Endothelial cell of umbilical vein (primary cell): ENCODE measurements around the gene ACTG1. TPM values are rescaled to one million over a fixed set of nuclear protein-coding genes. Genes with fewer than 3 reads are reported as not detected.

Experiments used
- BruUV-seq: library from RNA; stranded (reverse); fragments of 400-500 nt; replicated peaks from 2 replicates; lab custom pipeline; 2021; lab: Mats Ljungman, UMichigan
- CTCF ChIA-PET: fragments of 300-600, 350-600 bp; sonication (Branson Sonifier 250); formaldehyde crosslinking; loops from one replicate; lab custom pipeline; 2021; ENCODE audit warnings: antibody characterized with exemption, inconsistent platforms; lab: Charles Lee
- POLR2A ChIA-PET: fragments of 300-600, 350-600 bp; sonication (Branson Sonifier 250); formaldehyde crosslinking; loops from one replicate; lab custom pipeline; 2021; ENCODE audit warnings: antibody characterized with exemption, inconsistent platforms; lab: Charles Lee
- DNase-seq: peaks from one replicate; pipeline ENCODE4 v3.0.0-alpha.2; 2011; ENCODE audit warnings: low read depth, low spot score
- FAIRE-seq: peaks from 2 replicates; lab custom pipeline; 2011; peaks lifted over from hg19 to GRCh38; lab: Jason Lieb, UNC
- H2AFZ ChIP-seq: 2 replicates; pipeline ENCODE4 v1.6.0; 2012; ENCODE audit warnings: low read depth, low read length, control low read depth, inconsistent platforms
- H3K27ac ChIP-seq: 2 replicates; pipeline ENCODE4 v1.5.1; 2011; ENCODE audit warnings: low read depth, mild to moderate bottlenecking, control low read depth, low read length, moderate library complexity; ENCODE audit not compliant: insufficient read depth
- H3K27me3 ChIP-seq, 2 experiments: 2 replicates each; pipeline versions ENCODE4 v1.6.0 to v1.6.1; 2011; ENCODE audit warnings: low read length in 2 of 2, mixed read lengths in 1 of 2; ENCODE audit not compliant: control insufficient read depth in 2 of 2, insufficient read depth in 2 of 2
- H3K36me3 ChIP-seq, 2 experiments: 2 replicates in 1 of 2; 3 replicates in 1 of 2; pipeline ENCODE4 v1.5.1; 2011; ENCODE audit warnings: low read length in 2 of 2, mild to moderate bottlenecking in 1 of 2, moderate library complexity in 1 of 2; ENCODE audit not compliant: control insufficient read depth in 2 of 2, insufficient read depth in 2 of 2; ENCODE audit errors: extremely low read depth in 1 of 2
- H3K4me1 ChIP-seq: 3 replicates; pipeline ENCODE4 v1.5.1; 2011; ENCODE audit warnings: mild to moderate bottlenecking, low read length; ENCODE audit not compliant: control insufficient read depth, insufficient read depth; ENCODE audit errors: extremely low read depth
- H3K4me2 ChIP-seq: 2 replicates; pipeline ENCODE4 v1.6.1; 2011; ENCODE audit warnings: low read length, control low read depth, mixed read lengths; ENCODE audit not compliant: insufficient read depth
- H3K4me3 ChIP-seq, 3 experiments: fragments of 200-600 bp in 1 of 3; sonication (generic), shearing (Covaris generic) in 1 of 3; replicated peaks in 1 of 3; 2 replicates each; pipeline ENCODE4 v1.5.1; 2011 to 2016; ENCODE audit warnings: control low read depth in 3 of 3, low read length in 3 of 3, mild to moderate bottlenecking in 2 of 3, inconsistent platforms in 1 of 3, low read depth in 1 of 3, moderate library complexity in 1 of 3; ENCODE audit not compliant: insufficient read depth in 1 of 3
- H3K79me2 ChIP-seq: 2 replicates; pipeline ENCODE4 v1.6.0; 2012; ENCODE audit warnings: low read length, inconsistent platforms; ENCODE audit not compliant: control insufficient read depth, insufficient read depth
- H3K9ac ChIP-seq: replicated peaks from 2 replicates; pipeline ENCODE3; 2011; ENCODE audit warnings: low read length, control low read depth; ENCODE audit not compliant: insufficient read depth; ENCODE audit errors: extremely low read depth
- H3K9me1 ChIP-seq: replicated peaks from 3 replicates; pipeline ENCODE4 v1.6.0; 2011; ENCODE audit warnings: mild to moderate bottlenecking, low read length; ENCODE audit not compliant: control insufficient read depth, insufficient read depth; ENCODE audit errors: extremely low read depth
- H3K9me3 ChIP-seq: replicated peaks from 2 replicates; pipeline ENCODE4 v1.5.1; 2012; ENCODE audit warnings: low read length, inconsistent platforms; ENCODE audit not compliant: control insufficient read depth, insufficient read depth
- H4K20me1 ChIP-seq: replicated peaks from 2 replicates; pipeline ENCODE3; 2011; ENCODE audit warnings: mild to moderate bottlenecking, low read length; ENCODE audit not compliant: control insufficient read depth, insufficient read depth; ENCODE audit errors: extremely low read depth
- CTCF ChIP-seq, 2 donors: IDR thresholded peaks; 1 replicate in 1 of 2; 2 replicates in 1 of 2; pipeline ENCODE4 v1.5.1; 2011; ENCODE audit warnings: low read length in 2 of 2, mild to moderate bottlenecking in 2 of 2, moderate library complexity in 2 of 2, control low read depth in 1 of 2, inconsistent platforms in 1 of 2, low read depth in 1 of 2; ENCODE audit not compliant: insufficient read depth in 1 of 2; ENCODE audit errors: extremely low read depth in 1 of 2
- EZH2 ChIP-seq: IDR thresholded peaks from 2 replicates; pipeline ENCODE4 v1.6.1; 2012; ENCODE audit warnings: borderline replicate concordance, low read depth, mild to moderate bottlenecking, moderate library complexity, low read length, inconsistent platforms; ENCODE audit not compliant: severe bottlenecking
- FOS ChIP-seq: IDR thresholded peaks from 2 replicates; pipeline ENCODE4 v1.6.1; 2011; ENCODE audit warnings: mild to moderate bottlenecking, low read length, moderate library complexity, borderline replicate concordance; ENCODE audit not compliant: insufficient read depth
- JUN ChIP-seq: IDR thresholded peaks from 2 replicates; pipeline ENCODE4 v1.6.1; 2011; ENCODE audit warnings: borderline replicate concordance, low read depth; ENCODE audit not compliant: insufficient read length, insufficient read depth
- MAX ChIP-seq: IDR thresholded peaks from 2 replicates; pipeline ENCODE4 v1.6.1; 2011; ENCODE audit not compliant: insufficient read depth, insufficient read length
- MYC ChIP-seq: IDR thresholded peaks from one replicate; pipeline ENCODE4 v1.6.1; 2011; ENCODE audit warnings: mild to moderate bottlenecking, low read depth, low read length
- POLR2A ChIP-seq: IDR thresholded peaks from 2 replicates; pipeline ENCODE4 v1.6.1; 2012; ENCODE audit warnings: low read depth, mild to moderate bottlenecking, control low read depth, low read length
- POLR2AphosphoS5 ChIP-seq: IDR thresholded peaks from 2 replicates; pipeline ENCODE4 v1.6.1; 2012; ENCODE audit warnings: low read depth, mild to moderate bottlenecking, control low read depth, low read length, moderate library complexity; ENCODE audit not compliant: insufficient read depth
- dilution Hi-C: fragments of 300-500 bp; cut with MboI; formaldehyde crosslinking; loops from one replicate; pipeline ENCODE4 v1.15.0; 2019; ENCODE audit warnings: low sequenced_read_pairs; ENCODE audit not compliant: extremely low pct_ligation_motif_present
- intact Hi-C: fragments of 100-400 bp; cut with micrococcal nuclease; formaldehyde crosslinking; loops from one replicate; pipeline ENCODE4 v1.10.0; 2022
- polyA plus RNA-seq, 4 experiments: library from polyadenylated mRNA; depleted of rRNA in 3 of 4; stranded (reverse) in 3 of 4; unstranded in 1 of 4; fragments of >200 nt; gene quantifications; 2 replicates each; pipeline versions ENCODE4 v1.2.1 to v1.2.3, GENCODE V29; 2011 to 2012; ENCODE audit warnings: missing spikeins in 1 of 4
- total RNA-seq: library from RNA; stranded (reverse); gene quantifications from 2 replicates; pipeline ENCODE4 v1.2.3, GENCODE V29; 2021

ACTG1 gene
- total and polyA plus RNA-seq, 2 donors (not counting 3 experiments of a cell fraction or from before 2014, with no cell fraction given) = 6,127 to 10,663 TPM

GRCh38 chr17:81528384-81528650 is 15.7 kb upstream of the ACTG1 start:
- Histone ChIP-seq H3K4me1 (no peaks in the 10 kb centered on the region), H3K79me2 (no peaks in the 10 kb centered on the region), H3K27me3 (no peaks in the 10 kb centered on the region), H4K20me1 (no peaks in the 10 kb centered on the region), H3K9me1 (no peaks in the 10 kb centered on the region), H3K36me3 (no peaks in the 10 kb centered on the region), H3K9me3 (no peaks in the 10 kb centered on the region), H3K9ac (no peak overlapping the region), H2AFZ (no peak overlapping the region), H3K4me3 (no peak overlapping the region), H3K27ac (no peak overlapping the region), H3K4me2 (no peak overlapping the region)
- ChIA-PET POLR2A (no interaction called here), CTCF (interaction anchor here (1.1 to 1.8 kb wide), 2 partner anchors 9 to 73 kb away, joined by 3 to 7 read pairs; no protein-coding TSS in a partner anchor)
- DNase-seq (no peak), FAIRE-seq (no peak)
- TF ChIP-seq MYC = no peak
- TF ChIP-seq POLR2A = no peak
- no peak for TF ChIP-seq JUN
- TF ChIP-seq EZH2 = no peak
- no peak for TF ChIP-seq POLR2AphosphoS5
- TF ChIP-seq FOS = no peak
- TF ChIP-seq MAX = no peak
- no peak for TF ChIP-seq CTCF (IDR thresholded peaks at IDR 0.05; ENCODE audit: extremely low read depth in 1 of 2, insufficient read depth in 1 of 2, low read depth in 1 of 2, low read length in 2 of 2)
- dilution Hi-C loops (no loop called here), intact Hi-C loops (no loop called here)
- BruUV-seq = no TSS peak
